ENCODE measurements around the gene SLC9A1.

- no peak for TF ChIP-seq FOXA1 (IDR thresholded peaks at IDR 0.05)
- TF ChIP-seq SP1 (IDR thresholded peaks at IDR 0.05), result no peak
- TF ChIP-seq FOXM1 (IDR thresholded peaks at IDR 0.05; ENCODE audit: borderline replicate concordance), result no peak
- TF ChIP-seq CTBP1 (IDR thresholded peaks at IDR 0.05; ENCODE audit: borderline replicate concordance), result no peak
- no peak for TF ChIP-seq SUZ12 (IDR thresholded peaks at IDR 0.05)
- TF ChIP-seq LEF1 (IDR thresholded peaks at IDR 0.05; ENCODE audit: borderline replicate concordance), result no peak
These were observed 37.0 kb downstream of the SLC9A1 start for GRCh38 chr1:27117733-27118439.

Measured in HEK293T (cell line).